GM19452 (cell line): ENCODE measurements around the gene STT3B.
A peak's percentile ranks its signal among the peaks of the same experiment; 100 is the strongest.

Experiments used
- ATAC-seq: cut with Tn5 transposase; IDR thresholded peaks from one replicate; pipeline ENCODE4 v1.9.1; 2021; ENCODE audit not compliant: unreplicated experiment

The STT3B gene

DNA sequence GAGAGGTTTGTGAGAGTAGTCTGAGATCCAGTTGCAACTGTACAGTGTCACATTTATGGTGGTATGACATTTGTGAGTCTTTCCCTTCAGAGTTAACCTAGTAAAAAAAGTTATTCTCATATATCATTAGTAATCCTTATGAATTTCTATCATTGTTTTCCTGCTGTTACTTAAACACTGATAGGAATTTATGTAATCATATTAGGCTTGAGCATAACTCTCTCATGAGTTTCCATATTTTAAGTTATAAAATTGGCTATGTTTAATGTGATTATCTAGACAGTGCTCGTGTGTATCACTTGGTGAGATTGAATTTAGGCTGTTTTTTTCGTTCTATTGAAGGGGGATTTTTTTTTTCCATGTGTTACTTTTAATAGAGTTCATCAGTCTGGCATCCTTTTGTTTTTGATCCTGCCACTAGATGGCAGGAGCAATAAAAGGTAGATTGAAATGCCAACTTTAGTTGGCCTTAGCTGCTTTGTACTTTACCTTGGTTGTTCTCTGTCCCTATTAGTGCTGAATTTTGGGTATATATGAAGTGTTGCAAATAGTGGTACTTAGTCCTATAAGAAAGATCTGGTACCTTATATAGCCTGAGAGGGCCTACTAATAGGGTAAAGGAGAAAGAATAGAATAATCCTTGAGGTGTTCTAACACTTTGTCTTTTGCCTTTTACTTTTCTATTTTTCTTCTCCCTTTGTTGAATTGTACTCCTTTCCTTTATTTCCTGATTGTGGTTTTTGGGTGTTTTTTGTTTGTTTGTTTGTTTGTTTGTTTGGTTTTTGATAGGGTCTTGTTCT lies 17.9 kb downstream of the STT3B start:
- no peak for ATAC-seq

DNA sequence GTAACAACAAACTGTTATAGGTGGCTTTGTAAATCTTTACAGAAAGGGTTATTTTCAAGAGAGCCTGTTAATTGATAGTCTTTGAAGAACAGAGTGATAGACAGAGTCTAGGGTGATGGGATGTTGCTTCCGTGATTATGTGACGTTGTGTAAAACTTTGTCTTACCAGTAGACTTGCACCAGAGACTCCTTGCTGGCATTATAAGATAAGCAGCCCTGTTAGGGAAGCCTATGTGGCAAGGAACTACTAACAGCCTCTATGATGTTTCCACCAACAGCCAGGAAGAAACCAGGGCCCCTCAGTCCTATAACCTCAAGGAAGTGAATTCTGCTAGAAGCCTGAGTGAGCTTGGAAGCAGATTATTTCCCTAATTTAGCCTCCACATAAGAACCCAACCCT lies 18.9 kb downstream of the STT3B start:
- ATAC-seq, result no peak

DNA sequence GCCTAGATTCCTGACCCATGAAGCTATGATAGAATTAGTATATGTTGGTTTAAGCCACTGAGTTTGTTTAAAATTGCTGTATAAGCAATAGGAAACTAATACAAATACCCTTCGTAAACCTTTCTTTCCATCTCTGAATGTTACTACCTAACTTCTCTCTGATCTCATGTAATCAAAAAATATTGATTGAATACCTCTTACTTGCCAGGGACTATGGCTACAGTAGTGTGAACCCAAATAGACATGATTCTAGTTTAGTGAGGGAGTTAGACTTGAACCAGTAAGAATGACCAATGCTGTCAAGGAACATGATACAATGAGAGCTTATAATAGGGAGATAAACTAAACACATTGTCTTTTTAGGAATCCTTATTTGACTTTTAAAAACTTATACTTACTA lies 19.4 kb downstream of the STT3B start:
- no peak for ATAC-seq

DNA sequence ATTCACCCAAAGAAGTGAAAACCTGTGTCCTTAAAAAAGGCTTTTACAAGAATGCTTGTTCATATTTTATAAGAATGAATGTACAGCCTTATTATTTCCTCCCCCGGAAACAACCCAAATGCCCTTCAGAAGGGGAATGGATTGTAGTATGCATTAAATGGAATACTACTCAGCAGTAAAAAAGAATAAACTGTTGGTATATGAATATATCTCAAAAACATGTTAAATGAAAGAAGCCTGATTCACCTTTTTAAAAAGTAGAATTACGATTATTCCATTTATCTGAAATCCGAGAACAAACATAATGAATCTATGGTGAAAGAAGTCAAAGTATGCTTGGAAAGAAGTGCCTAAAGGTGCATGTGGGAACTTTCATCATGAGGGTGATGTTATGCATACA lies 20.5 kb downstream of the STT3B start:
- ATAC-seq, result no peak

DNA sequence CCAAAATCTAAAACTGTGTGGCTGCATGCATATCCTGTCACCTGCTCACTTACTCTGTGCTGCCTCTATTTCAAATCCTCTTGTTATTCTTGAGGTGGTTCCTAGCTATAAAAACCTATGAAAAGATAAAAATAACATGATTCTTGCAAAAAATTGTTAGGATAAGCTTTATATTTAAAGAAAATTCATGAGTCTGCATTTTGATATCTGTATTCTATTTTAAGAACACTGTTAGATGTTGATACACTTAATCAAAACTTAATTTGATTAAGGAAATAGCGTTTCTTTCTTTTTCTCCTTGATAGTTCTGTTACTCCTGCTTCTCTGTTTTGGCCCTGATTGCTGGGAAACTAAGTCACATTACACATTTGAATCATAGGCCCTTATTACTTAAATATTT lies 22.5 kb downstream of the STT3B start:
- ATAC-seq, result no peak

DNA sequence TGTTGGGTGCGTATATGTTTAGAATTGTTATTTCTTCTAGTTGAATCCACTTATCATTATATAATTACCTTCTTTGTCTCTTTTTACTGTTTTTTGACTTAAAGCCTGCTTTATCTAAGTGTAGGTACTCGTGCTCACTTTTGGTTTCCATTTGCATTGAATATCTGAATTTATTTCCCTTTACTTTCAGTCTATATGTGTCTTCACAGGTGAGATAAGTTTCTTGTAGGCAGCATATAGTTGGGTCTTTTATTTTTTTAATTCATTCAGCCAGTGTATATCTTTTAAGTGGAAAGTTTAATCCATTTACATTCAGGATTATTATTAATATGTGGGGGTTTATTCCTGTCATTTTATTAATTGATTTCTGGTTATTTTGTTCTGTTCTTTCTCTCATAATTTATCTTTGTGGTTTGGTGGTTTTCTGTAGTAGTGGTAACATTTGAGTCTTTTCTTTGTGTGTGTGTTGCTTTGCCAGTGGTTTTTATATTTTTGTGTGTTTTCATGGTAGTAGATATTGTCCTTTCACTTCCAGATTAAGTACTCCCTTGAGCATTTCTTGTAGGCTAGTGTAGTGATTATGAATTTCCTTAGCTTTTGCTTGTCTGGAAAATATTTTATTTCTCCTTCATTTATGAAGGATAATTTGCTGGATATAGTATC lies 27.3 kb downstream of the STT3B start:
- ATAC-seq, result no peak

DNA sequence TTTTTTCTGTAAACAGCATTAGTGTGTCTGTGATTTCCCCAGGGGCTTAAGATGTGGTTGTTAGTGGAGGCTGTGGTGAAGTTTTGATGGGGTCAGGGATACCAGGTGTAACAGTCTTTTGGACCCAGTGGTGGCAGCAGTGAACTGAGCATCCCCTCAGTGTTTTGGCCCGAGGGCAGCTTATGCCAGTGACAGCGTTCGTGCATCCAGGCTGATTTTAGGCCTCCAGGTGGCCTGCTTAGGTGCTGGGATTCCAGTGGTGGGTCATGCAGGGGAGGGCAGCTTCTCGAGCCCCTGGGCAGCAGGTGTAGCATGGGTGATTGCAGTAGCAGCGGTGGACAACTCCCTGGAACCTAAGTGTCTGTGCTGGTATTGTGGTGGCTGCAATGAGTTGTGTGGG lies 29.2 kb downstream of the STT3B start:
- no peak for ATAC-seq

DNA sequence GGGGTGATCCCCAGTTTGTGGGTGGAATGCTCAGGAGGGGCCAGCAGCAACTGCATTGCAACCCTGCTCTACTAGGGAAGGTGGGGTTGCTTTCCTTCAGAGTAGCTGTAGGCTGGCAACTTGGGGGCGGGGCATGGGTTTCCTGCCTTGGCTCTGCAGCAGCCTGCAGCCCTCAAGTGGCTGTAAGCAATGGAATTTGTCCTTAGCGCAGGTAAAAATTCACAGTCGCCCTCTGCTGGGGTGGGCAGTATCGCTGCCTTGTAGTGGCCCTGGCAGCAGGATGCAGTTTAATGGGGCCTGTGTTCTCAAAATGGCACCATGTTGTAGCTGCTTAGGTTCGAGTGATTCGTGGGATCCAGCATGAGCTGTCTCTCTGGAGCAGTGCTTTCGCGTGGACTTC lies 29.8 kb downstream of the STT3B start:
- no peak for ATAC-seq

DNA sequence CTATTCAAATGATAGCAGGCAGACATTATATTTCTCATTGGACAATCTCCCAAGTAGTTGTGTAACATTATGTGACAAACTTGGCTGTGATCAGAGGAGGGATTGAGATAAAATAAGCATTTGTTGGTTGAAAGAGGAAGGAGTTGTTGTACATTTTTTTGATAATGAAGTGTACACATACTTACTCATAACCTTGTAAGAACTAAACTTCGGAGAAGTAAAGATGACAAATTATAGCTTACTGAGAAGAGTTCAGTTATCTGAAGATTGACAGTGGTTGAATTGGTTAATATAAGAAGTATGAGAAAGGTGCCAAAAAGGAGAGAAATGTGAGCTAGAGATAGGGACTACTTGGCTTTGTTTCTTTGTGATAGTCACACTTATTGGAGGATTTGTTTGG lies 32.6 kb downstream of the STT3B start:
- ATAC-seq, result no peak

DNA sequence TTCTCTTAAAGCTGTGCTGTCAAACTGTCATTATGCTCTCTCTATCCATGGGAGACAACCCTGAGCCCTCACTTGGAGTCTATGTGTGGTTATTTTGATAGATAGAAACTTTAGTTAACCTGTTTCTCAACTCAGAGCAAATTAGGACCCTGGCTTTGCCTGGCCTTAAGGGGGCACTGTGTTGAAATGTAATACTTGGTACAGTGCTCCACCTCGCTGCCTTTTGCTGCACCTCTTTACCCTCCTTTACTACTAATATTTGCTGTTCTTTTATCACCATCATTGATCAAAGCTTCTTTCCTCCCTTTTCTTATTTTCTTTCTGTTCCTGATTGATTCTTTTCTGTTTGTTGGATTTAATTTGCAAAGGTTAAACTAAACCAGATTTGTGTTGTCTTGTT lies 34.3 kb downstream of the STT3B start:
- ATAC-seq, result no peak

DNA sequence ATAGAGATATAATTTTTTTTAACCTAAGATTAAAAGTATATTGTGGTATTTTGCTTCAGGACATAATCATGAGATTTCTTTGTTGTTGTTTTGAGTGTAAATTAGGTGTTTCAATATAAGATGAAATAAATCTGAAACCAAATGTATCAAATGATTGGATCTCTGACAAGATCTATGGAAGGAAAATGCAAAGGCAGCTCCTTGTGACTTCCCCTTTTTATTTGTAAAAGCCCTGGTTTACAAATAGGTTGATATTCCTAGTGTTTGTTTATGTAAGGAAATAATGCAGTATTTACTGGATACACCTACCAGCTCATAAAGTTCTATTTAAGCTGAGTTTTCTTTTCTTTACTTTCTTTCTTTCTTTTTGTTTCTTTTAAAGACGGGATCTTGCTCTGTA lies 35.9 kb downstream of the STT3B start:
- ATAC-seq, result no peak

DNA sequence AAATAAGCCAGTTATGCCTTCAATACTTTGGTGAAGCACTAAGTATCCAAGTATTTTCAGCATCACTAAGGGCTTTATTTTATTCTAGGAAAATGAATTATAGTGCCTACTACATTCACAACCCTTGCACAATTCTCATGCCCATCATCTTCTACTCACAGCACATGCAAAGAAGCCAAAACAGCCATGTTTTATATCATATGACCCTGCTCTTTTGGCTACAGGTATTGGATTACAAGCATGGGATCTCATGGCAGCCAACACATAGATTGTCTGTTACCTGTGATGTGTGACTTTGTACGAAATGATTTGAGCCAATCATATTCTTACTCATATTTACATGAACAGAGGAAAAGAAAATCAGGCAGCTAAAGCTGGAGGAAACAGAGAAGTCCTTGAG lies 38.6 kb downstream of the STT3B start:
- ATAC-seq, result no peak

DNA sequence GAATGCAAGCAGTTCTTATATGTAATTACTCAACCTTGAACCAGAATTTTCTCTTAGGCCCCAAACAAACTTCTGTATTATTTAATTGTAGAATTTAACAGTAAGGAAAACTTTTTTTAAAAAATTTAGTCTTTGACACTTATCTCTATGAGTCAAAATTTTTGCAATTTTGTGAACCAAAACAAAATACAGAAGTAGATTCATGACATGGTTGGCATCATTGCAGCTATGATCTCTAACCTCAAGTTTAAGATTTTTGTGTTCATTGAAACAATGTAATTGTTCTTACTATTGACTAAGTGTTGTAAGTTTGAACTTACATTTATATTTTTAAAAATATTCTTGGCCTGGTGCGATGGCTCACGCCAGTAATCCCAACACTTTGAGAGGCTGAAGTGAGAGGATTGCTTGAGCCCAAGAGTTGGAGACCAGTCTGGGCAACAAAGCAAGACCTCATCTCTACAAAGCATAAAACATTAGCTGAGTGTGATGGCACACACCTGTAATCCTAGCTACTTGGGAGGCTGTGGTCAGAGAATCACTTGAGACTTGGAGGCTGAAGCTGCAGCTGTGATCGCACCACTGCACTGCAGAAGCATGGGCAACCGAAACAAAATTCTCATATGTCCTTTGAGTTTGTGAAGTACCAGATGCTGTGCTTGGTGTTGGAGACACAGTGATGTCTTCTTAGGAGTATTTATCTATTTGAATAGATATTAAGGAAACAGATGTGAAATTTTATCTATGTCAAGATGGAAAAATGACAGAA lies 39.7 kb downstream of the STT3B start:
- peak; percentile 36 for ATAC-seq

DNA sequence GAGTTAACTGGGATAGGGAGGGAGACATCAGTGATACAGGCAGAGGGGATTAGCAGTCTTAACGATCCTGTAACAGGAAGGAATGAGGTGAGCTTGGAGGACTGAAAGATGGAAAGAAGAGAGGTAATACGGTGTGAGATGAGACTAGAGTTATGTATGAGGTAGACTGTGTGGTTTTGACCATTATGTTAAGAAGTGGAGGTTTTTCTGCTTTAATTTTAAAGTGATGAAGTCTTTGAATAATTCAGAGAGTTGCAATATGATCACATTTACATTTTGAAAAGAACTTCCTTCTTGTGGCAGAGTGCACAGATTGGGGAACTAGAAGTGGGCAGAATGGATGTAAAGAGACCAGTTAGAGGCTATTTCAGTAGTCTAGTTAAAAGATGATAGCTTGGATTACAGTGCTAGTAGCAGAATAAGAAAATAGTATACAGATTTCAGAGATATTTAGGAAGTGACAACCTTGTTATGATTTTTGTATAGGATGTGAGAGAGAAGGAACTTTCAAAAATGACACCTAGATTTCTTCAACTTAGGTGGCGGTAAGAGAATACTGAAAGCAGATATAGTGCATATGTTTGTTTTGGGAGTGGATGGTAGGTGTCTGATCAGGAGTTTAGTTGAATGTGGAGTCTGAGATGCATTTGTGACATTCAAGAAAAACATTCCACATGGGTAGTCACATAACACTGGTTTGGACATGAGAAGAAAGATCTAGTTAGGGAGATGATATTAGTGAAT lies 40.5 kb downstream of the STT3B start:
- ATAC-seq, result peak; percentile 38

DNA sequence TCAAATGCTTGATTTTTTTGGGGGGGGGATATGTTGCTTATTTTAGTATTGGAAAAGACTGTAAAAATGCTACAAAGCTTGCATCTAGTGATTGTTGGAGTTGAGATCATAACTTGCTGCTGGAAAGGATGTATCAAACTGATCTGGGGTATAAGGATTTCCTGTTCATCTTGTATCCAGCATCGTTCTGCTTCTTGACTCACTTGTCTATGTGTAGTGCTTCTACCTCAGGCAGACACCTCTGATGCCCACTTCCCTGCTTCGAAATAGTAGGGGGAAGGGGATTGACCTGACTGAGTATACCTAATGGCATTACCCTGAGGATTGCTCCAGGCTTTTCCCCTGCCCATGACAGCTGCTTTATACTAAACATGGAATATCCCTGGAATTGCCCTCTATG lies 42.7 kb downstream of the STT3B start:
- ATAC-seq, result no peak

DNA sequence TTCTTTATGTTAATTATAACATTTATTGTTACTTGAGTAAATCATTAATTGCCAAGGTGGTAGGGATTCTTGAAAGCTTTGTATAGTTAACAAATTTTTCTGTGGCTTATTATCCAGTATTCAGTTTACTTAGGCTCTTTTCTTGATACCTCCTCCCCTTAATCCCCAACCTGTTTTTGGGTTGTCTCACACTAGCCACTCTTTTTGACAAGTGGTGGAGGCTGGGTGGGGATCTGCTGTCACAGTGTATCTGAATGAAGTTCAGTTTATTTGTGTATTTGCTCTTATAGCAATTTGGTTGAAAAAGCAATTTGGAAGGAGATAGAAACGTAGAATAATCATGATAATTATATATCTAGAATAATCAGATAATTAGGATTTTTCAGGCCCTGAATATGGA lies 43.8 kb downstream of the STT3B start:
- no peak for ATAC-seq

DNA sequence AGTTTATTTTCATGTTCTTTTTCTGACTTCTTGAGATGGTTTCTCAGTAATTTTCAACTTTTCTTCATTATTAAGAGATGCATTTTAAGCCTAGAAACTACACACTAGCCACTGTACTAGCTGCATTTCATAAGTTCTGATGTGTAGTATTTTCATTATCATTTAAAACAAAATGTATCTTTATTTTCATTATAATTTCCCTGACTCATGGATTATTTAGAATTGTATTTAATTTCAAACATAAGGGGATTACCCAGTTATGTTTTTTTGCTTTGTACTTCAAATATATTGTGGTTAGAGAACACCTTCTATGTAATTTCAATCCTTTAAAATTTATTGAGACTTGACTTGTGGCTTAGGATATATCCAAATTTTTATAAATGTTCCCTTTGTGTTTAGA lies 44.5 kb downstream of the STT3B start:
- ATAC-seq, result no peak

DNA sequence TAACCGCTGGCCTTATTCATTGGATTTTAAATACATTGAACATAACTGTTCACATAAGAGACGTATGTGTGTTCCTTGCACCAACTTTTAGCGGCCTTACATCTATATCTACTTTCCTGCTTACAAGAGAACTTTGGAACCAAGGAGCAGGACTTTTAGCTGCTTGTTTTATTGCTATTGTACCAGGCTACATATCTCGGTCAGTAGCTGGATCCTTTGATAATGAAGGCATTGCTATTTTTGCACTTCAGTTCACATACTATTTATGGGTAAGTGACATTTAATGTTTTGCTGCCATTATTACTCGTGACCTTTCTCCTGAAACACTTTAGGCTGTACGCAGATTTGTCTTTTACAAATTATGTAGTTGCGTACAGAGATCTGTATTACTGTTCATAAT lies 47.1 kb downstream of the STT3B start:
- no peak for ATAC-seq

DNA sequence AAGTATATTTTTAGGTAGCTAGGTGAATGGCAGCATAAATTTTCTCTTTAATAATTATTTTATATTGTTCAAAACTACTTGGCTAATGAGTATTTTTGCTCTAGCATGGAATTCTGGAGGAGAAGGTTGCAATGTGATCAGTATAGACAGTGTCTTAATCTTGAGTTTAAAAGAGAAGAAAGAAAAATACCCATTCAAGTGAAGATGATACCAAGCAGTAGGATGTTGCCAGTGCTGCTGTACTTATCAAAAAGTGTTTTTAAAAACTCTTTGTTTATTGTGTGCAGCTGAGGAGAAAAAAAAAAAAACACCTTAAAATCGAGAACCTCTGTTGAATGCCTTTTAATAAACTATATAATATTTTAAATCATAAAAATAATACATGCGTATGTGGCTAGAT lies 47.9 kb downstream of the STT3B start:
- ATAC-seq, result no peak

DNA sequence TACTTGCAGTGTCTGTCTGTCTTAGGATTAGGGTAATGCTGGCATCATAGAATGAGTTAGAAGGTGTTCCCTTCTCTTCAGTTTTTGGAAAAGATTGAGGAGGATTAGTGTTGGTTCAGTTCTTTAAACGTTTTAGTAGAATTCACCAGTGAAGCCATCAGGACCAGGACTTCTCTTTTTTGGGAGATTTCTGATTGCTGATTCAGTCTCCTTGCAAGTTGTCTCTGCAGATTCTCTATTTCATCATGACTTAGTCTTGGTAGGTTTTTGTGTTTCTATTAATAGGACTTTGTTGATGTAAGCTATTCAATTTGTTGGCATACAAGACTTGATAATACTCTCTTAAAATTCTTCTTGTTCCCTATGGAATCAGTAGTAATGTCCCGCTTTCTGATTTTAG lies 48.9 kb downstream of the STT3B start:
- ATAC-seq, result no peak

DNA sequence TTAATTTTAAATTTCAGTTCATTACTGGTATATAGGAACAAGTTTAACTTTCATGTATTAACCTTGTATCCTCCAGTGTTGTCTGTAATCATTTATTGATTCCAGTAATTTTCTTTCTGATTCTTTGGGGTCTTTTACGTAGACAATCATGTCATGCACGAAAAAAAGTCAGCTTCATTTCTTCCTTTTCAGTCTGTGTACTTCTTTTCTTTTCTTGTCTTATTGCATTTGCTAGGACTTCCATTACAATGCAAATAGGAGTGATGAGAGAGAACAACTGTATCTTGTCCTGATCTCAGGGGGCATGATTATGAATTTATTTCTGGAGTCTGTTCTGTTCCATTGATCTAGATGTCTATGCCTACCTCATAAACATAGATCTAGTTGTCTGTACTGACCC lies 56.5 kb downstream of the STT3B start:
- ATAC-seq, result no peak
